ENCODE data around the gene ZNF708.
"Not testable (repeated sequence)": the region's sequence is repeated elsewhere in the genome, so short reads cannot be mapped to it uniquely, and the experiment has no call there.

ZNF708 gene

DNA sequence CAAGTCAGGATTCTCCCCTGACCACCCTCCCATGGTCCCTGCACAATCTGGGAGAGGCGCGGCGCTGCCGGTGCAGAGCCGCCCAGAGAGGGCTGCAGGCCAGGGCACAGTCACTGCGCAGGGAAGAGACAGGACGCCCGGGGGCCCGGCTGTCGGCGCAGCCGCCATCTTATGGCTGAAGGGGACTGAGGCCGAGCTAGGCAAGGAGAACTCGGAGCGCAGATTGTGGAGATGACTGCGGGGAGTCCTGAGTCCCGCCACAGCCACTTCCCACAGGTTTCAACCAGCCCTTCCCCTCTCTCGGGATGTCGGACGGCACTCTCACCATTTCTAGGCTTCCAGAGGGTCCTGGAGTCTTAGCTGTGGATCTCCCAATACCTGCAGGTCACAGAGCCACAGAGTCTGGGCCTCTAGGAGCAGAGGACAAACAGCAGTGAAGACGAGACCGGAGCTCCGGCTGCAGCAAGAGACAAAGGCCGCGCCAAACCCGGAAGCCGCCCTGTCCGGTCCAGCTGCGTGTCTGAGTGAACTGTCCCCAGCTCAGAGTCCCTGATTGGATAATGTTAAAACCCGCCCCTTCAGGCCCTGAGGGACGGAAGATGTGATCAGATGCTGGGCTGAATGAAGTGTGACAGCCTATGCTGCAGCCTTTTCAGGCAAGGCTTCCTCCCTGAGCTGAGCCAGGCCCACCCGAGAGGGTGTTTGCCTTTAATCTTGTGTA, at the start of gene ZNF708:
Gene ZNF708 (minus strand): TSS at position 526 of the 721 bp plus-strand sequence. CDS start 198 bp downstream, at position 328.
- DNase-seq, result peak; percentile 76

DNA sequence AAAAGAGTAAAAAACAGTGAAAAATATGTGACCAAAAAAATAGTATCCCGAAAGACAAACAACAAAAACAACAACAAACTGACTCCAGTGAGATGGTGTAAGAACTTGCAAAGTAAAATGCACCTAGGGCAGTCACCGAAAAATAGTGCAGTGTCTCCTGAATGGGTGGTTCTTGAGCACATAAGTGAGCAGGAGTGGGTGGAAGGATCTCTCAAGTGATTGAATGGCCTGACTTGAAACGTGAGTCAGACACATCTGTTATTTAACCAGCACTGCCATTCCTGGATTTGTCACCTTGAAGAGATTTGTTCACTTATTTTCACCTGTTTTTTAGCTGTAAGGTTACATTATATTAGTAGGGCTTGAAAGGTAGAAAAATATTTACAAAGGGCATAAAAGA, 33.1 kb upstream of the ZNF708 start:
- DNase-seq, result no peak

DNA sequence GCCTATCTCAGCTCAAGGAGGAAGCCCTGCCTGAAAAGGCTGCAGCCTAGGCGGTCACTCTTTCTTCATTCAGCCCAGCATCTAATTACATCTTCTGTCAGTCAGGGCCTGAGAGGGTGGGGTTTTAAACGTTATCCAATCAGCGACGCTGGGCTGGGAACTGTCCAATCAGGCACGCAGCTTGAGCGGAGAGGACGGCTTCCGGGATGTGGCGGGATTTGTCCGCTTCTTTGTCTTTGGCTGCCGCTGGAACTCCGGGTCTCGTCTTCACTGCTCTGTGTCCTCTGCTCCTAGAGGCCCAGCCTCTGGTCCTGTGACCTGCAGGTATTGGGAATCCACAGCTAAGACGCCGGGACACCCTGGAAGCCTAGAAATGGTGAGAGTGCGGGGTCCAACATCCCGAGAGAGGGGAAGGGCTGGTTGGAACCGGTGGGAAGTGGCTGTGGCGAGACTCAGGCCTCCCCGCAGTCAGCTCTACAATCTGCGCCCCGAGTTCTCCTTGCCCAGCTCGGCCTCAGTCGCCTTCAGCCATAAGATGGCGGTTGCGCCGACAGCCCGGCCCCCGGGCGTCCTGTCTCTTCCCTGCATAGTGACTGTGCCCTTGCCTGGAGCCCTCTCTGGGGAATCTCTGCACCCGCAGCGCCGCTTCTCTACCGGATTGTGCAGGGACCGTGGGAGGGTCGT, 29.7 kb upstream of the ZNF708 start, which contains the start of gene ZNF738:
Gene ZNF738 (plus strand): TSS at position 233 of the 684 bp plus-strand sequence. CDS start 141 bp downstream, at position 374.
- DNase-seq, result peak; percentile 80

DNA sequence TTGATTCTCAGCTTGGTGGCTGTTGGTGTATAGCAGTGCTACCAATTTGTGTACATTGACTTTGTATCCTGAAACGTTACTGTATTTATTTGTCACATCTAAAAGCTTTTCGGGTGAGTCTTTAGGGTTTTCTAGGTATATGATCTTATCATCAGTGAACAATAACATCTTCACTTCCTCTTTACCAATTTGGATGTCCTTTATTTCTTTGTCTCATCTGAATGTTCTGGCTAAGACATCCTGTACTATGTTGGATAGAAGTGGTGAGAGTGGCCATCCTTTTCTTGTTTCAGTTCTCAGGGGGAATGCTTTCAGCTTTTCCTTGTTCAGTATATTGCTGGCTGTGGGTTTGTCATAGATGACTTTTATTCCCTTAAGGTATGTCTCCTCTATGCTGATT, 23.6 kb upstream of the ZNF708 start:
- no peak for DNase-seq

DNA sequence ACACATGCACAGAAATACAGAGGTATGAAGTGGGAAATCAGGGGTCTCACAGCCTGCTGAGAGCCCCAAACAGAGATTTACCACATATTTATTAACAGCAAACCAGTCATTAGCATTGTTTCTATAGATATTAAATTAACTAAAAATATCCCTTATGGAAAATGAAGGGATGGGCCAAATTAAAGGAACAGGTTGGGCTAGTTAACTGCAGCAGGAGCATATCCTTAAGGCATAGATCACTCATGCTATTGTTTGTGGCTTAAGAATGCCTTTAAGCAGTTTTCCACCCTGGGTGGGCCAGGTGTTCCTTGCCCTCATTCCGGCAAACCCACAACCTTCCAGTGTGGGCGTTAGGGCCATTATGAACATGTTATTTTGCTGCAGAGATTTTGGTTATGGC, 15.6 kb upstream of the ZNF708 start:
- not testable (repeated sequence) for DNase-seq

DNA sequence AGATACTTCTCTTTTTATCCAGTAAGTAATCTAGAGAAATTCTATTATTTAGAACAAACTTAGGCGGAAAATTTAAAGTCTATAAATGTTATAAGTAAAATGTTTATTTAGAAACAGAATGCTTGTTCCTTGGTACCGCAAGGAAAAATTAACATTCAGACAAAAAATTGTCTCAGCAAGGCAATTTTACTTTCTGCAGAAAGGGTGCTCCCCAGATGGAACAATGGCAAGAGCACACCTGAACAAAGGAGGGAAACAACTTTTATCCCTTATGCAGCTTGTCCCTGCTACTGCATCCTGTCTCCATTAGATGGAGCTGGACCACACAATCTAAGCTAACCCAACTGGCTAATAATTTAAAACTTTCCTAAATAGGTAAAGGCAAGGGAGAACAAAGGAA, 6.5 kb upstream of the ZNF708 start:
- DNase-seq, result no peak

DNA sequence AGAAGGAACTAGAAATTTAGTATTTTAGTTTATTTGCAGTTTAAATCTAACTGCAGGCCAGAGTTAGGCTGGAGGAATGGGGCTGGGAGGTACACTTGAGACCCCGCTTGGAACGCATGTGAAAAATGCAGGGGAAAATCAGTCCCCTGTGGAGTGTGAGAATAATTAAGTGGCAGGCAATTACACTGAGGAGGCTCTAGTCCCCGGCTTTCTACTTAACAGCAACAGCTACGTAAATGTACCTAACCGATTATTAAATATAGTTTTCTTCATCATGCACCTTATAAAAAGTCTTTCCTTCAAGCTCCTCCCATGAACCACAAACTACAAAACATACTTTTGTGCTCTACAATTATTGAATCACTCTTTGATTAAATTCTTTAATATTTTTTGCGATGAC, 804 bp downstream of the ZNF708 start:
- no peak for DNase-seq

DNA sequence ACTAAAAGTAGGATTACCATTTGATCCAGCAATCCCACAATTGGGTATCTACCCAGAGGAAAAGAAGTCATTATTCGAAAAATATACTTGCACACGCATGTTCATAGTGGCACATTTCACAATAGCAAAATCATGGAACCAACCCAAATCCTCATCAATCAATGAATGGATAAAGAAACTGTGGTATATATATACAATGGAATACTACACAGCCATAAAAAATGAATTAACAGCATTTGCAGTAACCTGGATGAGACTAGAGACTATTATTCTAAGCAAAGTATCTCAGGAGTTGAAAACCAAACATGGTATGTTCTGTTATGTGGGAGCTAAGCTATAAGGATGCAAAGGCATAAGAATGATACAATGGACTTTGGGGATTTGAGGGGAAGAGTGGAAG, 3.0 kb downstream of the ZNF708 start:
- no peak for DNase-seq

DNA sequence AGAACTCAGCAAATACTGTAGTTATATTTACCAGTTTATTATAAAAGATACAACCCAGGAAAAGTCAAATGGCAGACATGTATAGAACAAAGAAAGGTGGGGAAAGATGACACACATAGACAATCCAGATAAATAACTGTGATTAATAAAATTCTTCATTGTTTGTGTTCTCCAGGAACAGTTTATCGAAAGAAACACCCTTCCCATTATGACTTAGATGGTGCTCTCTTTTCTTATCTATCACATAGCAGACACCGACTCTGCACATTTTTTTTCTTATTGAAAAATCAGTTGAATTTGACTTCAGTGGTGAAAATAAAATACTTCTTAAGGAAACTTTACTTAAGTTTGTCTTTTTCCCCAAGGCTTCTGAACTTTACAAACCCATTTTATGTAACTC, 6.2 kb downstream of the ZNF708 start:
- DNase-seq, result no peak

DNA sequence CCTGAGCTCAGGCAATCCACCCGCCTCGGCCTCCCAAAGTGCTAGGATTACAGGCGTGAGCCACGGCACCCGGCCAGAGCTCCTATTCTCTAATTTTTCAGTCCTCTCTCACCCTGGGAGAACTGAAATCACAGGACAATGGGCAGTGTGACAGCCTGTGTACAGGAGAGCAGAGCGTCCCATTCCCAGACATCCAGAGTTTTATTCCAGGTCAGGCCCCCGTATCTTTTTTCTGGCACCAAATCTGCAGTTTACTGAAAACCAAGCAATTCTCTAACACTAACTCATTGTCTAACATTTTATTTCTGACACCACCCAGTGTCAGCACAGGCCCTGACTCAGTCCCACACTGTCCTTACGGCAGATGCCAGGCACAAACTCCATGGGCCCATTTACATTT, 6.7 kb downstream of the ZNF708 start:
- DNase-seq, result no peak

DNA sequence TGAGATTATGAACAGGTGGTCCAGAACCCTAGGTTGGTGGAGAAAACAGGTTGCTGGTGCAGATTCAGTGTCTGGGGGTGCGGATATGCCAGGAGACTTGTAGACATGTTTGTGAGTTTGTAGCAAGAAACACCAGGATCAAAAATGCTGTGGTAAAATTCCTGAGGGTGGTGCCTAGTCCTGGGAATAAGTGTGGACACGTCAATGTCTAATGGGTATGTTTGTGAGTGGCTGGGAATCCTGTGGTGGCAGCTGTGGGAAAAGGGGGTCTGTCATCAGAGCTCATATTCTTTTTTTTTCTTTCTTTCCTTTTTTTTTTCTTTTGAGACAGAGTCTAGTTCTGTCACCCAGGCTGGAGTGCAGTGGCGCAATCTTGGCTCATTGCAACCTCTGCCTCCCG, 7.2 kb downstream of the ZNF708 start:
- DNase-seq, result no peak

DNA sequence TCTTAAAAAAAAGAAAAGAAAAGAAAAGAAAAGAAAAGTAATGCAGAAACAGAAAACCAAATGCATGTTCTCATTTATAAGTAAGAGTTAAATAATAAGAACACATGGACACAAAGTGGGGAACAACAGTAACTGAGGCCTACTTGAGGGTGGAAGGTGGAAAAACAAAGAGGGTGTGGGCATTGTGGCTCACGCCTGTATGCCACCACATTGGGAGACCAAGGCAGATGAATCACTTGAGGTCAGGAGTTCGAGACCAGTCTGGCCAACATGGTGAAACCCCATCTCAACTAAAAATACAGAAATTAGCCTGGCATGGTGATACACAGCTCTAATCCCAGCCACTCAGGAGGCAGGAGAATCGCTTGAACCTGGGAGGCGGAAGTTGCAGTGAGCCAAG, 8.1 kb downstream of the ZNF708 start:
- no peak for DNase-seq

DNA sequence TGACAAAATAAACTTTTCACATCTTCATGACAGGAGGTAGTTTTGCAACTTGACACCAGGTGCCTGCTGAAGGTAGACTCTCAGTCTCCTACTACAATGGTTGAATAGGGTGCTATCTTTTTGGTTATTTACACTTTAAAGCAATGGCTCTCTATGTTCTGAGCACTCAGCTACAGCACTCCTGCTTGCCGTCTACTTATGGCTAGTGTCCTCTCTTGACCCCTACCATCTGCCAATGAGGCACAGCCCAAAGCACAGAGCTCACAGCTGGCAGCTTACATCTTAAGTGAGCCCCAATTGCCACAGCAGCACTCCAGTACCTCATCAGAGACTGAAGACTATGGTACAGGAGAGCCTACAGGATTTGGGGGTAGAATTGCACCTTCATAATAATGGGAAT, 11.4 kb downstream of the ZNF708 start:
- DNase-seq, result no peak

DNA sequence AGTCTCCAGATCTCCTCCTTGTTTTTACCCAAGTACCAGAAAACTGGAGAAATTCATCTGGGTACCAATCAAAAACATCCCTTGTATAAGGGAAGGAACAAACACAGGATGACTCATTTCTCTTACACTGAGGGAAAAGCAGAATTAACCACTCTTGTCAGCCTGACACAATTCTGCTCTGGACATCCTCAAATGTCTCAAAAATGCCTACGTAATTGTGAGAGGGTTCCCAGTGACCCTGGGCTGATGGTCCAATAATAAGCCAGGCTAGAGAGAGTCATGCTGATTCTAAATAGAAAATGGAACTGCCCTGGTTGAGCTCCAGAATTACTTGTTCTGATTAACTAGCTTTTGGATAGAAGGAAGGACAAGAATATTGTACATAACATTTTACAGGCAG, 14.5 kb downstream of the ZNF708 start:
- DNase-seq, result no peak

DNA sequence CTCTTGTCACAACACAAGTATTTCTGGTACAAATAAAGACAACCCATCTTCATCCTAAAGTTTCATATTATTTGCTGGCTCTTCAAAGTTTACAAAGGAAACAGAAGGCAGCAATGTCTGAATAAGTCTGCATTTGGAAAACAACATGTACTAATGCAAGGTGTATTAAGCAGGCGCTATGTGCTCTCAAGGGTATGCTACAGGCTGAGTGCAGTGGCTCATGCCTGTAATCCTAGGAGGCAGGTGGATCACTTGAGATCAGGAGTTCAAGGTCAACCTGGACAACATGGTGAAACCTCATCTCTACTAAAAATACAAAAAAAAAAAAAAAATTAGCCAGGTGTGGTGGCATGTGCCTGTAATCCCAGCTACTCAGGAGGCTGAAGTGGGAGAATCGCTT, 16.4 kb downstream of the ZNF708 start:
- not testable (repeated sequence) for DNase-seq

DNA sequence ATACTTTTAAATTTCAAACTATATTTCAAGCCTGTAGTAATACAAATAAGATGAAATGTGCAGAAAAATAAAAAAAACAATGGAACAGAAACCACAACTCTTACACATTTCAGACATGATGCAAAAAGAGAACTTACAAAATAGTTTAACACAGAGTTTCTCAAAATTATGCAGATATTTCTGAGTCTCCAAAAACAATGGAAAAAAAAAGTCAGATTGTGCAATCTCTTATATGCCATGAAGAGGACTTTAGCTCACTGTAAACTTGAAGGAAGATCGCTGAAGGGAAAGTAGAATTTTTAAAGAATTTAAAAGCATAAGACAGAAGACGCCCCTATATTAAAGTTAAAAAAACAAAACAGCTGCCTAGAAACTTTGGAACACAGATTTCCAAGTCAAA, 20.4 kb downstream of the ZNF708 start:
- DNase-seq, result no peak

DNA sequence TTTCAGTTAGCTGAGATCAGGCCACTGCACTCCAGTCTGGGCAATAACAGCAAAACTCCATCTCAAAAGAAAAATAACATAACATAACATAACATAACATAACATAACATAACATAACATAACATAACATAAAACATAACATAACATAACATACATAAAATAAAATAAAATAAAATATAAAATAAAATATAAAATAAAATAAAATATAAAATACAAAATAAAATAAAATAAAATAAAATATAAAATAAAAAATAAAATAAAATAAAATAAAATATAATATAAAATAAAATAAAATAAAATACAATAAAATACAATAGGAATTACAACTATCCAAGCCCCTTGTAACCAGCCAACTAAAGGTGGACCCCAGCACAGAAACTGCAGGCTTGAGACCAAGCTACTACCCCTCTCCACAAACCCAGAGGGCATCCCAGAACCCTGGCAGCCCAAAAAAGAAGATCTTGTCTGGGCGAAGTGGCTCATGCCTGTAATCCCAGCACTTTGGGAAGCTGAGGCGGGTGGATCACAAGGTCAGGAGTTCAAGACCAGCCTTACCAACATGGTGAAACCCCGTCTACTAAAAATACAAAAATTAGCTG, 22.2 kb downstream of the ZNF708 start:
- not testable (repeated sequence) for DNase-seq

DNA sequence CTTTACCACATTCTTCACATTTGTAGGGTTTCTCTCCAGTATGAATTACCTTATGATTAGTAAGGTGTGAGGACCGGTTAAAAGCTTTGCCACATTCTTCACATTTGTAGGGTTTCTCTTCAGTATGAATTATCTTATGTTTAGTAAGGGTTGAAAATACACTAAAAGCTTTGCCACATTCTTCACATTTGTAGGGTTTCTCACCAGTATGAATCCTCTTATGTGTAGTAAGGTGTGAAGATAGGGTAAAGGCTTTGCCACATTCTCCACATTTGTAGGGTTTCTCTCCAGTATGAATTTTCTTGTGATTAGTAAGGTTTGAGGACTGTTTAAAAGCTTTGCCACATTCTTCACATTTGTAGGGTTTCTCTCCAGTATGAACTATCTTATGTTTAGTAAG, 35.4 kb downstream of the ZNF708 start:
- not testable (repeated sequence) for DNase-seq

DNA sequence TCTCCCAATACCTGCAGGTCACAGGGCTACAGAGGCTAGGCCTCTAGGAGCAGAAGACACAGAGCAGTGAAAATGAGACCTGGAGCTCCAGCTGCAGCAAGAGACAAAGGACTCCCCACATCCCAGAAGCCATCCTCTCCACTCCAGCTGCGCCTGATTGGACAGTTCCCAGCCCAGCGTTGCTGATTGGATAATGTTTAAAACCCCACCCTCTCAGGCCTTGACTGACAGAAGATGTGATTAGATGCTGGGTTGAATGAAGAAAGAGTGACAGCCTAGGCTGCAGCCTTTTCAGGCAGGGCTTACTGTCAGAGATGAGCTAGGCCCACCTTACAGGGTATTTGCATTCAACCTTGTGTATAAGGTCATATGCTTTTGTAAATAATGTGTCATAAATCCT, 59.4 kb downstream of the ZNF708 start:
- DNase-seq, result no peak

DNA sequence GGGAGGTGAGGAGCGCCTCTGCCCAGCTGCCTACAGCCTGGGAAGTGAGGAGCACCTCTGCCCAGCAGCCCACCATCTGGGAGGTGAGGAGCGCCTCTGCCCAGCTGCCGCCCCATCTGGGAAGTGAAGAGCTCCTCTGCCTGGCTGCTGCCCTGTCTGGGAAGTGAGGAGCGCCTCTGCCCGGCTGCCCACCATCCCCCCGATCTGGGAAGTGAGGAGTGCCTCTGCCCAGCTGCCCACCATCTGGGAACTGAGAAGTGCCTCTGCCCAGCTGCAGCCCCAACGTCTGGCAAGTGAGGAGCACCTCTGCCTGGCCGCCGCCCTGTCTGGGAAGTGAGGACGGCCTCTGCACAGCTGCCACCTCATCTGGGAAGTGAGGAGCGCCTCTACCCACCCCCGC, 64.3 kb downstream of the ZNF708 start:
- no peak for DNase-seq

DNA sequence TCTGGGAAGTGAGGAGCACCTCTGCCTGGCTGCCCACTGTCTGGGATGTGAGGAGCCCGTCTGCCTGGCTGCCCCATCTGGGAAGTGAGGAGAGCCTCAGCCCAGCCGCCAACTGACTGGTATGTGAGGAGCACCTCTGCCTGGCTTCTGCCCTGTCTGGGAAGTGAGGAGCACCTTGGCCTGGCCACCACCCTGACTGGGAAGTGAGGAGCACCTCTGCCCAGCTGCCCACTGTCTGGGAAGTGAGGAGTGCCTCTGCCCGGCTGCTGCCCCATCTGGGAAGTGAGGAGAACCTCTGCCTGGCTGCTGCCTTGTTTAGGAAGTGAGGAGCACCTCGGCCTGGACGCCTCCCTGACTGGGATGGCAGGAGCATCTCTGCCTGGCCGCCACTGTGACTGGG, 64.8 kb downstream of the ZNF708 start:
- DNase-seq, result no peak

DNA sequence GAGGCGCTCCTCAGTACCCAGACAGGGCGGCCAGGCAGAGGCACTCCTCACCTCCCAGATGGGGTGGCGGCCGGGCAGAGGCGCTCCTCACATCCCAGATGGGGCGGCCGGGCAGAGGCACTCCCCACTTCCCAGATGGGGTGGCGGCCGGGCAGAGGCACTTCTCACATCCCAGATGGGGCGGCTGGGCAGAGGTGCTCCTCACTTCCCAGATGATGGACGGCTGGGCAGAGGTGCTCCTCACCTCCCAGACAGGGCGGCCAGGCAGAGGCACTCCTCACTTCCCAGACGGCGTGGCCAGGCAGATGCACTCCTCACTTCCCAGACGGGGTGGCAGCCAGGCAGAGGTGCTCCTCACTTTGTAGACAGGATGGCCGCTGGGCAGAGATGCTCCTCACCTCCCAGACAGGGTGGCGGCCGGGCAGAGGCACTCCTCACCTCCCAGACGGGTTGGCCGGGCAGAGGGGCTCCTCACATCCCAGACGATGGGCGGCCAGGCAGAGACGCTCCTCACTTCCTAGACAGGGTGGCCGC, 68.3 kb downstream of the ZNF708 start:
- DNase-seq, result not testable (repeated sequence)

DNA sequence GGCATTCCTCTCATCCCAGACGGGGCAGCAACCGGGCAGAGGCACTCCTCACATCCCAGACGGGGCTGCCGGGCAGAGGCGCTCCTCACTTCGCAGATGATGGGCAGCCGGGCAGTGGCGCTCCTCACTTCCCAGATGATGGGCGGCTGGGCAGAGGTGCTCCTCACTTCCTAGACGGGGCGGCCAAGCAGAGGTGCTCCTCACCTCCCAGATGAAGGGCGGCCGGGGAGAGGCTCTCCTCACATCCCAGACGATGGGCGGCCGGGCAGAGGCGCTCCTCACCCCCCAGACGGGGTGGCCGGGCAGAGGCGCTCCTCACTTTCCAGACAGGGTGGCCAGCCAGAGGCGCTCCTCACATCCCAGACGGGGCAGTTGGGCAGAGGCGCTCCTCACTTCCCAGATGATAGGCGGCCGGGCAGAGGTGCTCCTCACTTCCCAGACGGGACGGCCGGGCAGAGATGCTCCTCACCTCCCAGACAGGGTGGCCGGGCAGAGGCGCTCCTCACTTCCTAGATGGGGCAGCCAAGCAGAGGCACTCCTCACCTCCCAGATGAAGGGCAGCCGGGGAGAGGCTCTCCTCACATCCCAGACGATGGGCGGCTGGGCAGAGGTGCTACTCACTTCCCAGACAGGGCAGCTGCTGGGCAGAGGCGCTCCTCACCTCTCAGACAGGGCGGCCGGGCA, 68.9 kb downstream of the ZNF708 start:
- no peak for DNase-seq
